Measurements from ENCODE around the gene SYNE4. TPM values are rescaled to one million over a fixed set of nuclear protein-coding genes. Genes with fewer than 3 reads are reported as not detected.

Gene SYNE4
- total RNA-seq, 1 donor from 2014 or later, result 2.3 TPM

DNA sequence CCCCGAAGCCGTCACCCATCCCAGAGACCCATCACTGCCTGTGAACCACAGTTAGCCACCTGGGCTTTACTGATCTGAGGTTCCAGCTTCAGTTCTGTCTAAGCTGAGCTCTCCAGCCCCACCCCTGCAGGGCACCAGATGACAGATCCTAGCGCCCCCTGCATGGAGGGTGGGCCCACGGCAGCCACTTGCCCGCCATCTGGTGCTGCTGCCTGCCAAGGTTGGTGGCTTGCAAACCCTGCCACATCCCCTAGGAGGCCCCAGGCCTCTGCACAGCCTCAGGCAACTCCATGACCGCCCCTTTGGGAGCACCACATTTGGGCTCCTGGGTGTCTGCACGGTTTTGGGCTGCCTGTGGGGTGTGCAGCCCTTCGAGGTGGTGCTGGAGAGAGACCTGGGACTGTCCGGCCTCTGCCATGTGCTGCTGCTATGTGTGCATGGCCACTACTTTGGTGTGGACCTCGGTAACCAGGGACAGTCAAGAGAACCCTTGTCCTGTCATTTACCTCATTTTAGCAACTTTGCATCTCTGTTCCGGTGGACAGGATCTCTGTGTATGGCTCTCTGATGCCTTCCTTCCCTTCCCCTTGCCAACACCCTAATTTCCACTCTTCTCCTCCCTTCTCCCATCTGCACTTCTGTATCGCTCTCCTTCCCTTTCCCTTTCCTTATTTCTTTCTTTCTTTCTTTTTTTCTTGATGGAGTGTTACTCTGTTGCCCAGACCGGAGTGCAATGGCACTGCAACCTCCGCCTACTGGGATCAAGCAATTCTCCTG, 31.0 kb downstream of the SYNE4 start:
- peaks cover 23% of the 10 kb centered on the region for H3K27me3 Mint-ChIP-seq (ENCODE audit: insufficient read depth, low read depth)
- Histone ChIP-seq H3K9ac (no peak overlapping the region), H3K4me2 (no peak overlapping the region), H3K36me3 (no peaks in the 10 kb centered on the region), H3F3A (ENCODE audit: low read depth) (no peaks in the 10 kb centered on the region), H3K27ac (no peak overlapping the region), H3K9me3 (ENCODE audit: low read depth) (no peaks in the 10 kb centered on the region), H3K4me1 (no peaks in the 10 kb centered on the region), H3K79me2 (ENCODE audit: low read depth) (no peaks in the 10 kb centered on the region), H4K20me1 (ENCODE audit: low read depth) (peaks cover 9% of the 10 kb centered on the region), H3K27me3 (peaks cover 25% of the 10 kb centered on the region), H3K4me3 (no peak overlapping the region), H2AFZ (replicated peaks) (peak overlapping the region; percentile 50)
- no peaks in the 10 kb centered on the region for H3K4me1 Mint-ChIP-seq
- TF ChIP-seq, protein P1, sequence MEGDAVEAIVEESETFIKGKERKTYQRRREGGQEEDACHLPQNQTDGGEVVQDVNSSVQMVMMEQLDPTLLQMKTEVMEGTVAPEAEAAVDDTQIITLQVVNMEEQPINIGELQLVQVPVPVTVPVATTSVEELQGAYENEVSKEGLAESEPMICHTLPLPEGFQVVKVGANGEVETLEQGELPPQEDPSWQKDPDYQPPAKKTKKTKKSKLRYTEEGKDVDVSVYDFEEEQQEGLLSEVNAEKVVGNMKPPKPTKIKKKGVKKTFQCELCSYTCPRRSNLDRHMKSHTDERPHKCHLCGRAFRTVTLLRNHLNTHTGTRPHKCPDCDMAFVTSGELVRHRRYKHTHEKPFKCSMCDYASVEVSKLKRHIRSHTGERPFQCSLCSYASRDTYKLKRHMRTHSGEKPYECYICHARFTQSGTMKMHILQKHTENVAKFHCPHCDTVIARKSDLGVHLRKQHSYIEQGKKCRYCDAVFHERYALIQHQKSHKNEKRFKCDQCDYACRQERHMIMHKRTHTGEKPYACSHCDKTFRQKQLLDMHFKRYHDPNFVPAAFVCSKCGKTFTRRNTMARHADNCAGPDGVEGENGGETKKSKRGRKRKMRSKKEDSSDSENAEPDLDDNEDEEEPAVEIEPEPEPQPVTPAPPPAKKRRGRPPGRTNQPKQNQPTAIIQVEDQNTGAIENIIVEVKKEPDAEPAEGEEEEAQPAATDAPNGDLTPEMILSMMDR (IDR thresholded peaks at IDR 0.05), result peak; percentile 56
- no peak for TF ChIP-seq EZH2 (IDR thresholded peaks at IDR 0.05)
- peak; percentile 79 for DNase-seq (ENCODE audit: low spot score)
- peak overlapping the region; percentile 68 for H3K4me3 Mint-ChIP-seq
- no peak overlapping the region for H3K27ac Mint-ChIP-seq
- H3K36me3 Mint-ChIP-seq, result no peaks in the 10 kb centered on the region
- H3K9me3 Mint-ChIP-seq, result no peaks in the 10 kb centered on the region

DNA sequence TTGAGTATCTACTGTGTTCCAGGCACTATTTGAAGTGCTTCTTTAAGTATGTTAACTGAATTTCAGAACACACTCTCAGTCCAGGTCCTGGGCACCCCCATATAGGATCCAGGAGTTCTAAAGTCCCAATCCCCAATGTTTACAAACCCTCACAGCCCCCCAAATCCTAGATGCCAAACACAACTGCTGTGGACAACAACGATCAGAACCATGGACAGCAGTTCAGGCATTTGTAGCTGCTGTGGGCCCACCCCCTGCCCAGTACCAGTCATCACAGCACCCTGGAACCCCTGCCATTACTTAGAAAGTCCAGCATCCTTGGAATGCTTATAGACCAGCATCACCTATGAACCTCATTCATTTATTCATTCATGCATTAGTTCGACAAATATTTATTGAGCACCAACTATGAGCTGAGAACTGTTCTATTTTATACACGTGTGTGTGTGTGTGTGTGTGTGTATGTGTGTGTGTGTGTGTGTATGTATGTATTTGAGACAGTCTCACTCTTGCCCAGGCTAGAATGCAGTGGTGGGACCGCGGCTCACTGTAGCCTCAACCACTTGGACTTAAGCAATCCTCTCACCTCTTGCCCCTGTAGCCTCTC, 32.9 kb downstream of the SYNE4 start:
- H4K20me1 ChIP-seq (ENCODE audit: low read depth), result peaks cover 9% of the 10 kb centered on the region
- H3K4me1 ChIP-seq, result no peaks in the 10 kb centered on the region
- Mint-ChIP-seq H3K36me3 (no peaks in the 10 kb centered on the region), H3K9me3 (no peaks in the 10 kb centered on the region), H3K27me3 (ENCODE audit: insufficient read depth, low read depth) (peaks cover 17% of the 10 kb centered on the region), H3K27ac (no peak overlapping the region), H3K4me1 (no peaks in the 10 kb centered on the region), H3K4me3 (peak overlapping the region; percentile 14)
- H3K4me2 ChIP-seq, result no peak overlapping the region
- TF ChIP-seq EZH2 (IDR thresholded peaks at IDR 0.05), result no peak
- TF ChIP-seq EZH2phosphoT487 (IDR thresholded peaks at IDR 0.05), result no peak
- TF ChIP-seq, protein P1 (IDR thresholded peaks at IDR 0.05), result no peak
- no peak overlapping the region for H3K27ac ChIP-seq
- H3K36me3 ChIP-seq, result no peaks in the 10 kb centered on the region
- peaks cover 6% of the 10 kb centered on the region for H3K27me3 ChIP-seq
- no peaks in the 10 kb centered on the region for H3F3A ChIP-seq (ENCODE audit: low read depth)
- peak; percentile 83 for DNase-seq (ENCODE audit: low spot score)
- H3K79me2 ChIP-seq (ENCODE audit: low read depth), result no peaks in the 10 kb centered on the region
- no peak overlapping the region for H3K9ac ChIP-seq
- H2AFZ ChIP-seq (replicated peaks), result no peak overlapping the region
- H3K4me3 ChIP-seq, result no peak overlapping the region
- no peaks in the 10 kb centered on the region for H3K9me3 ChIP-seq (ENCODE audit: low read depth)

DNA sequence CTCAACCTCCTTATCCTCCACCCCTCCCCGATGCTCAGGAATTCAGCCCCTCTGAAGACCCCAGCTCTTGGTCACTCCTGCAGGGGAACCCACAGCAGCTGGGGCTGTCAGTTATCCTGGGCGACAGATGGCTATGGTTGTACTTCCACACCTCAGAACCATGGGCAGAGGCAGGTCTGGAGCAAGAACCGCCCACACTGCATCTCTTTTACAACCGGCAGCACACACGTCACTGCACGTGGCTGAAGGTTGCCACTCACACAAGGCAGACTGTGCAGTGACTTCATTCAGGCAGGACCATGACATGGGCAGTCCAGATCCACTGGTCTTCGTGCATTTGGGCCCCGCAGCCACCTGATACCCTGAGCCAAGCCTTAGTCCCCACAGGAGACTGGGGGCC, 35.1 kb downstream of the SYNE4 start:
- H3K9me3 ChIP-seq (ENCODE audit: low read depth), result no peaks in the 10 kb centered on the region
- no peaks in the 10 kb centered on the region for H3K79me2 ChIP-seq (ENCODE audit: low read depth)
- TF ChIP-seq EZH2 (IDR thresholded peaks at IDR 0.05), result no peak
- TF ChIP-seq EZH2phosphoT487 (IDR thresholded peaks at IDR 0.05), result no peak
- TF ChIP-seq, protein P1 (IDR thresholded peaks at IDR 0.05), result no peak
- no peaks in the 10 kb centered on the region for H3F3A ChIP-seq (ENCODE audit: low read depth)
- H3K36me3 Mint-ChIP-seq, result no peaks in the 10 kb centered on the region
- no peak overlapping the region for H3K9ac ChIP-seq
- peaks cover 5% of the 10 kb centered on the region for H3K27me3 ChIP-seq
- H3K9me3 Mint-ChIP-seq, result no peaks in the 10 kb centered on the region
- H4K20me1 ChIP-seq (ENCODE audit: low read depth), result peaks cover 9% of the 10 kb centered on the region
- DNase-seq (ENCODE audit: low spot score), result no peak
- no peak overlapping the region for H3K4me3 ChIP-seq
- H3K27me3 Mint-ChIP-seq (ENCODE audit: insufficient read depth, low read depth), result peaks cover 15% of the 10 kb centered on the region
- no peak overlapping the region for H3K4me3 Mint-ChIP-seq
- H2AFZ ChIP-seq (replicated peaks), result no peak overlapping the region
- no peaks in the 10 kb centered on the region for H3K36me3 ChIP-seq
- H3K27ac ChIP-seq, result no peak overlapping the region
- no peak overlapping the region for H3K27ac Mint-ChIP-seq
- H3K4me1 ChIP-seq, result no peaks in the 10 kb centered on the region
- H3K4me2 ChIP-seq, result no peak overlapping the region
- H3K4me1 Mint-ChIP-seq, result no peaks in the 10 kb centered on the region
